HepG2 (cell line): ENCODE data around the gene SMAD7. TPM values are rescaled to one million over a fixed set of nuclear protein-coding genes. Genes with fewer than 3 reads are reported as not detected.

Experiments used
- ATAC-seq: fragments of 200-7000 bp; cut with Tn5 transposase; 3 replicates; pipeline ENCODE4 v1.9.1; 2020; ENCODE audit warnings: mild to moderate bottlenecking, moderate library complexity
- BruUV-seq: library from RNA; stranded (reverse); fragments of 400-500 nt; replicated peaks from 2 replicates; lab custom pipeline; 2021; lab: Mats Ljungman, UMichigan
- CTCF ChIA-PET: fragments of 300-600 bp; formaldehyde crosslinking; extraction: SDS; loops from one replicate; lab custom pipeline; 2021; ENCODE audit warnings: low total read pairs, inconsistent platforms, low intra/inter-chr PET ratio; lab: Yijun Ruan, JAX
- POLR2A ChIA-PET: fragments of 350-600 bp; sonication (Branson Sonifier 250); formaldehyde crosslinking; loops from one replicate; lab custom pipeline; 2020; ENCODE audit warnings: antibody characterized with exemption, inconsistent platforms; lab: Yijun Ruan, JAX
- DNase-seq: peaks from one replicate; pipeline ENCODE4 v3.0.0-alpha.2; 2015; ENCODE audit warnings: low spot score
- FAIRE-seq: peaks from 3 replicates; lab custom pipeline; 2011; peaks lifted over from hg19 to GRCh38; lab: Jason Lieb, UNC
- H2AFZ ChIP-seq: one replicate; pipeline ENCODE4 v1.6.1; 2011; ENCODE audit warnings: low read length, inconsistent platforms
- H3K27ac ChIP-seq: fragments of 300-600 bp; 3 replicates; pipeline ENCODE4 v1.8.0; 2011; ENCODE audit warnings: mixed run types, mild to moderate bottlenecking, mixed read lengths, low read length, inconsistent platforms; ENCODE audit not compliant: insufficient read depth; ENCODE audit errors: extremely low read length
- H3K27me3 ChIP-seq, 2 experiments: fragments of 200-600 bp in 1 of 2; 2 replicates in 1 of 2; 3 replicates in 1 of 2; pipeline versions ENCODE4 v1.6.0 to v1.8.0; 2011; ENCODE audit warnings: low read length in 2 of 2, mild to moderate bottlenecking in 2 of 2, moderate library complexity in 2 of 2, inconsistent platforms in 1 of 2; ENCODE audit not compliant: insufficient read depth in 2 of 2, control insufficient read depth in 1 of 2
- H3K36me3 ChIP-seq, 2 experiments: fragments of 200-600 bp in 1 of 2; replicated peaks in 1 of 2; 2 replicates in 1 of 2; 3 replicates in 1 of 2; pipeline versions ENCODE4 v1.5.1 to v1.8.0; 2011; ENCODE audit warnings: low read length in 2 of 2, inconsistent platforms in 1 of 2; ENCODE audit not compliant: insufficient read depth in 2 of 2, control insufficient read depth in 1 of 2
- H3K4me1 ChIP-seq: 2 replicates; pipeline ENCODE4 v1.5.1; 2012; ENCODE audit warnings: low read length, inconsistent platforms; ENCODE audit not compliant: insufficient read depth
- H3K4me2 ChIP-seq: 2 replicates; pipeline ENCODE4 v1.6.0; 2011; ENCODE audit warnings: low read depth, low read length, inconsistent platforms
- H3K4me3 ChIP-seq, 3 experiments: fragments of 200-600 bp in 1 of 3; sonication (generic), shearing (Covaris generic) in 1 of 3; replicated peaks in 1 of 3; 2 replicates each; pipeline ENCODE4 v1.5.1; 2011 to 2016; ENCODE audit warnings: low read length in 3 of 3, inconsistent platforms in 2 of 3, low read depth in 2 of 3, mild to moderate bottlenecking in 2 of 3, control low read depth in 1 of 3, mixed read lengths in 1 of 3; ENCODE audit not compliant: insufficient read depth in 1 of 3
- H3K79me2 ChIP-seq: one replicate; pipeline ENCODE4 v1.6.1; 2011; ENCODE audit warnings: low read length, inconsistent platforms; ENCODE audit not compliant: insufficient read depth
- H3K9ac ChIP-seq: 2 replicates; pipeline ENCODE4 v1.6.0; 2011; ENCODE audit warnings: mild to moderate bottlenecking, low read depth, low read length, inconsistent platforms; ENCODE audit not compliant: insufficient read depth
- H3K9me3 ChIP-seq: 2 replicates; pipeline ENCODE4 v1.5.1; 2012; ENCODE audit warnings: mild to moderate bottlenecking, low read length
- H4K20me1 ChIP-seq: 2 replicates; pipeline ENCODE4 v1.6.0; 2011; ENCODE audit warnings: inconsistent platforms, mild to moderate bottlenecking, low read length, moderate library complexity; ENCODE audit not compliant: insufficient read depth
- BCL6 ChIP-seq: IDR thresholded peaks from 2 replicates; pipeline ENCODE4 v1.6.1; 2016; ENCODE audit warnings: missing genetic modification reagents, missing compliant biosample characterization
- CENPT ChIP-seq: sonication (generic); formaldehyde crosslinking; IDR thresholded peaks from 2 replicates; pipeline ENCODE4 v1.8.0; 2022; ENCODE audit warnings: low read depth, mild to moderate bottlenecking, moderate library complexity, missing genetic modification reagents
- SRF ChIP-seq: IDR thresholded peaks from 2 replicates; pipeline ENCODE4 v1.6.1; 2011; ENCODE audit warnings: mild to moderate bottlenecking, low read depth, low read length, moderate library complexity
- TBX3 ChIP-seq: fragments of 450-650 bp; IDR thresholded peaks from 2 replicates; pipeline ENCODE4 v1.6.1; 2017; ENCODE audit warnings: antibody characterized with exemption, mild to moderate bottlenecking, inconsistent platforms, borderline replicate concordance
- ZBTB3 ChIP-seq: sonication (generic); formaldehyde crosslinking; IDR thresholded peaks from 2 replicates; pipeline ENCODE4 v1.4.0; 2020; ENCODE audit warnings: low read depth, mild to moderate bottlenecking, moderate library complexity, missing genetic modification reagents, borderline replicate concordance
- WGBS: methylation state at CpG from one replicate; pipeline ENCODE4 v1.1.6; 2017; ENCODE audit warnings: low lambda C conversion rate; 5-methylcytosine and 5-hydroxymethylcytosine counted together
- in situ Hi-C: cut with HindIII; loops from 2 replicates; pipeline ENCODE4 v1.10.0; 2017; ENCODE audit warnings: low pct_unique_long_range_greater_than_20kb; ENCODE audit not compliant: extremely low pct_ligation_motif_present
- intact Hi-C: fragments of 100-400 bp; cut with micrococcal nuclease; formaldehyde crosslinking; loops from one replicate; pipeline ENCODE4 v1.10.0; 2022; ENCODE audit not compliant: unreplicated experiment
- polyA plus RNA-seq, 8 experiments: library from polyadenylated mRNA; depleted of rRNA in 3 of 8; stranded (reverse) in 7 of 8; unstranded in 1 of 8; fragments of >200 nt; fragmentation: Illumina TruSeq in 4 of 8; extraction: Trizol in 4 of 8; gene quantifications; 2 replicates each; pipeline versions ENCODE4 v1.2.1 to v1.2.3, GENCODE V29; 2011 to 2016; ENCODE audit warnings: low read depth in 4 of 8, missing spikeins in 1 of 8, mixed read lengths in 1 of 8; ENCODE audit not compliant: insufficient read depth in 1 of 8
- total RNA-seq, 5 experiments: library from RNA; depleted of rRNA; stranded (reverse); fragments of >200 nt; fragmentation: Illumina TruSeq; extraction: Trizol; gene quantifications; 2 replicates each; pipeline ENCODE4 v1.2.3, GENCODE V29; 2016; ENCODE audit warnings: low read depth in 1 of 5
- TF ChIP-seq, protein P1 (sequence below): IDR thresholded peaks from 2 replicates; pipeline ENCODE4 v1.6.1; 2016
- TF ChIP-seq, protein P2 (sequence below): sonication (generic); formaldehyde crosslinking; conservative IDR thresholded peaks from 2 replicates; pipeline ENCODE4 v1.4.0; 2020; ENCODE audit warnings: mild to moderate bottlenecking, missing genetic modification reagents, moderate library complexity
- TF ChIP-seq, protein P3 (sequence below): sonication (generic); formaldehyde crosslinking; IDR thresholded peaks from 2 replicates; pipeline ENCODE4 v1.4.0; 2020; ENCODE audit warnings: missing genetic modification reagents

SMAD7 gene
- total and polyA plus RNA-seq, 2 of the 13 experiments (the other 11 are each of a cell fraction or from before 2014, with no cell fraction given): 17.4 to 24.7 TPM

DNA sequence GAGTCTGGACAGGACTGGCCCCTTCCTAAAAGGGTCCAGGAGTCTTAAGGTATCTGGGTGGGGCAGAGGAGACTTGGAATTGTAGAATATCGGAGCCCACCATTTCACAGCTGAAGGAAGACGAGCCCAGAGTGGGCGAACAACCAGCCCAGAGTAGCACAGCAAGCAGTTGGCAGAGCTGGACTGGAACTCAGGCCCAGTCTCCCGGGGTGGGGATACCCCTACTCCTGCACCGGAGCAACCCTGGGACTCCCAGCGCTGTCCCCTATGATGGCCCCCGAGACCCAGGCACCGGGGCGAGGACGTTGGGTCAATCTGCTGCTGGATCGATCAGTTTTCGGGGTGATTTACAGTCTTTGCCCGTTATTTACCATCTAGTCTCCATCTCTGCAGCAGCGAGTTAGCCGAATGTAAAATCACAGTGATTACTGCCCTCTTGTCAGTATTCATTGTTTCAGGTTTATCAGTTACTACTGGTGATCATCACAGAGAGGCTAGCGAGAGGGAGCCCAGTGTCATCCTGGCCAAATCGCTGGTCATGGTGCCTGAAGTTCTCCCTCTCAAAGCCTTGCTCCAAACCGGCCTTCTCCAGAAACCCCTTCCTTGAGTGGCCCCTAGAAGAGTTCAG lies 75.3 kb downstream of the SMAD7 start (continued):
- TF ChIP-seq, protein P1, sequence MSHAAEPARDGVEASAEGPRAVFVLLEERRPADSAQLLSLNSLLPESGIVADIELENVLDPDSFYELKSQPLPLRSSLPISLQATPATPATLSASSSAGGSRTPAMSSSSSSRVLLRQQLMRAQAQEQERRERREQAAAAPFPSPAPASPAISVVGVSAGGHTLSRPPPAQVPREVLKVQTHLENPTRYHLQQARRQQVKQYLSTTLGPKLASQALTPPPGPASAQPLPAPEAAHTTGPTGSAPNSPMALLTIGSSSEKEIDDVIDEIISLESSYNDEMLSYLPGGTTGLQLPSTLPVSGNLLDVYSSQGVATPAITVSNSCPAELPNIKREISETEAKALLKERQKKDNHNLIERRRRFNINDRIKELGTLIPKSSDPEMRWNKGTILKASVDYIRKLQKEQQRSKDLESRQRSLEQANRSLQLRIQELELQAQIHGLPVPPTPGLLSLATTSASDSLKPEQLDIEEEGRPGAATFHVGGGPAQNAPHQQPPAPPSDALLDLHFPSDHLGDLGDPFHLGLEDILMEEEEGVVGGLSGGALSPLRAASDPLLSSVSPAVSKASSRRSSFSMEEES (CRISPR knock-in tag): no peak

DNA sequence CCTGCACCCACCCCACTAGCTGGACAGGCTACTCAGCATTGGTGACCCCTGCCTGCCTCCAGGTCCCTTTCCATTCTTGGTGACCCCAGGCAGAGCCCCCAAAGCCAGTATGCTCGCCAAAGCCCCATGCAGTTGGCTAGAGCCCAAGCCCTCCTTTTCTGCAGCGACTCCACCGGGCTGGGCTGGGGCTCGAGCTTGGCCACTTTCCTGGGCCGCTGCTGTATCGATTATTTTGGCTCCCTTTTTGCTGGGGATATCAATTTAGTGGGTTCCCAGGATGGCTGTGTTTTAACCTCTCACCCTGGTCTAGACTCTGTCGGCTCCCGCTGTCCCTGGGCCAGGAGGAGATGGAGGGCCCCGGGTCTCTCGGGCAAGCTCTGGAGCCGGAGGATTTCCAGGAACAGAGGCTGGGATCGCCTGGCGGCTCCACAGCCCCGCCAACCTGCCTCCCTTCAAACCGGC lies 76.0 kb downstream of the SMAD7 start:
- in situ Hi-C loops: no loop called here
- Histone ChIP-seq H3K4me1 (peaks cover 66% of the 10 kb centered on the region), H3K4me3 (no peak overlapping the region), H3K27ac (no peak overlapping the region), H3K36me3 (no peaks in the 10 kb centered on the region), H3K27me3 (no peaks in the 10 kb centered on the region; a peak in 1 of 5 replicates)
- DNase-seq: no peak
- TF ChIP-seq SRF (no peak), CENPT (CRISPR knock-in tag) (no peak), BCL6 (CRISPR knock-in tag) (peak; percentile 38), TBX3 (no peak), ZBTB3 (no peak)
- TF ChIP-seq, protein P2, sequence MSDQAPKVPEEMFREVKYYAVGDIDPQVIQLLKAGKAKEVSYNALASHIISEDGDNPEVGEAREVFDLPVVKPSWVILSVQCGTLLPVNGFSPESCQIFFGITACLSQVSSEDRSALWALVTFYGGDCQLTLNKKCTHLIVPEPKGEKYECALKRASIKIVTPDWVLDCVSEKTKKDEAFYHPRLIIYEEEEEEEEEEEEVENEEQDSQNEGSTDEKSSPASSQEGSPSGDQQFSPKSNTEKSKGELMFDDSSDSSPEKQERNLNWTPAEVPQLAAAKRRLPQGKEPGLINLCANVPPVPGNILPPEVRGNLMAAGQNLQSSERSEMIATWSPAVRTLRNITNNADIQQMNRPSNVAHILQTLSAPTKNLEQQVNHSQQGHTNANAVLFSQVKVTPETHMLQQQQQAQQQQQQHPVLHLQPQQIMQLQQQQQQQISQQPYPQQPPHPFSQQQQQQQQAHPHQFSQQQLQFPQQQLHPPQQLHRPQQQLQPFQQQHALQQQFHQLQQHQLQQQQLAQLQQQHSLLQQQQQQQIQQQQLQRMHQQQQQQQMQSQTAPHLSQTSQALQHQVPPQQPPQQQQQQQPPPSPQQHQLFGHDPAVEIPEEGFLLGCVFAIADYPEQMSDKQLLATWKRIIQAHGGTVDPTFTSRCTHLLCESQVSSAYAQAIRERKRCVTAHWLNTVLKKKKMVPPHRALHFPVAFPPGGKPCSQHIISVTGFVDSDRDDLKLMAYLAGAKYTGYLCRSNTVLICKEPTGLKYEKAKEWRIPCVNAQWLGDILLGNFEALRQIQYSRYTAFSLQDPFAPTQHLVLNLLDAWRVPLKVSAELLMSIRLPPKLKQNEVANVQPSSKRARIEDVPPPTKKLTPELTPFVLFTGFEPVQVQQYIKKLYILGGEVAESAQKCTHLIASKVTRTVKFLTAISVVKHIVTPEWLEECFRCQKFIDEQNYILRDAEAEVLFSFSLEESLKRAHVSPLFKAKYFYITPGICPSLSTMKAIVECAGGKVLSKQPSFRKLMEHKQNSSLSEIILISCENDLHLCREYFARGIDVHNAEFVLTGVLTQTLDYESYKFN (CRISPR knock-in tag): no peak
- TF ChIP-seq, protein P3, sequence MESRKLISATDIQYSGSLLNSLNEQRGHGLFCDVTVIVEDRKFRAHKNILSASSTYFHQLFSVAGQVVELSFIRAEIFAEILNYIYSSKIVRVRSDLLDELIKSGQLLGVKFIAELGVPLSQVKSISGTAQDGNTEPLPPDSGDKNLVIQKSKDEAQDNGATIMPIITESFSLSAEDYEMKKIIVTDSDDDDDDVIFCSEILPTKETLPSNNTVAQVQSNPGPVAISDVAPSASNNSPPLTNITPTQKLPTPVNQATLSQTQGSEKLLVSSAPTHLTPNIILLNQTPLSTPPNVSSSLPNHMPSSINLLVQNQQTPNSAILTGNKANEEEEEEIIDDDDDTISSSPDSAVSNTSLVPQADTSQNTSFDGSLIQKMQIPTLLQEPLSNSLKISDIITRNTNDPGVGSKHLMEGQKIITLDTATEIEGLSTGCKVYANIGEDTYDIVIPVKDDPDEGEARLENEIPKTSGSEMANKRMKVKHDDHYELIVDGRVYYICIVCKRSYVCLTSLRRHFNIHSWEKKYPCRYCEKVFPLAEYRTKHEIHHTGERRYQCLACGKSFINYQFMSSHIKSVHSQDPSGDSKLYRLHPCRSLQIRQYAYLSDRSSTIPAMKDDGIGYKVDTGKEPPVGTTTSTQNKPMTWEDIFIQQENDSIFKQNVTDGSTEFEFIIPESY (CRISPR knock-in tag): peak; percentile 46; the same call in 1 of the 2 replicates
- TF ChIP-seq, all 625 proteins: peak for 2
- CTCF ChIA-PET: no interaction called here
- Histone ChIP-seq H4K20me1 (no peaks in the 10 kb centered on the region), H3K4me2 (no peak overlapping the region), H3K9me3 (no peaks in the 10 kb centered on the region), H3K9ac (no peak overlapping the region), H3K79me2 (no peaks in the 10 kb centered on the region), H2AFZ (no peak overlapping the region)
- POLR2A ChIA-PET: no interaction called here
- BruUV-seq: no TSS peak
- 60% methylated on average over 13 of the region's 15 CpGs for WGBS
- no peak for FAIRE-seq
- intact Hi-C loops: no loop called here
- ATAC-seq: no peak
